T-helper 1 cell (primary cell): Measurements from ENCODE around the gene SKAP1.

Experiments
- DNase-seq, 5 donors: peaks; one replicate each; pipeline ENCODE4 v3.0.0-alpha.2; 2012 to 2020

Gene SKAP1

GRCh38 chr17:48134912-48135480 lies 295.0 kb downstream of the SKAP1 start:
- no peak for DNase-seq

DNA sequence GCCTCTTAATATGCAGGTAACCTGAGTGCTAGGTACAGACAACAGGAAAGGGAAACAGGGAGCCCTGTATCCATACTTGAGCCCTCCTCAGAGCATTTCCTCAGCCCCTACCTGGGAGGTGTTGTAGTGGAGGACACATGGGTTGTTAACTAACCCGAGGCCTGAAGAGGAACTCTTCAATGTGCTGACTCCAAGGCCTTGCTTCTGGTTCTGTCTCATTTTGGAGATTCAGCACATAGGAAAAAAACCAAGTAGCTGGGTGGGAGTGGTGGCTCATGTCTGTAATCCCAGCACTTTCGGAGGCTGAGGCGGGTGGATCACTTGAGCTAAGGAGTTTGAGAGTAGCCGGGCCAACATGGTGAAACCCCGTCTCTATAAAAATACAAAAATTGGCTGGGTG lies 297.6 kb downstream of the SKAP1 start:
- no peak for DNase-seq

GRCh38 chr17:48131216-48131824 lies 298.7 kb downstream of the SKAP1 start:
- DNase-seq, result peak in 4 of 5 donors; percentile 21 to 51 (median 44)

GRCh38 chr17:48129981-48130380 lies 300.0 kb downstream of the SKAP1 start:
- DNase-seq, result no peak

- no peak for DNase-seq
These were observed 301.6 kb downstream of the SKAP1 start for GRCh38 chr17:48128400-48128799.

DNA sequence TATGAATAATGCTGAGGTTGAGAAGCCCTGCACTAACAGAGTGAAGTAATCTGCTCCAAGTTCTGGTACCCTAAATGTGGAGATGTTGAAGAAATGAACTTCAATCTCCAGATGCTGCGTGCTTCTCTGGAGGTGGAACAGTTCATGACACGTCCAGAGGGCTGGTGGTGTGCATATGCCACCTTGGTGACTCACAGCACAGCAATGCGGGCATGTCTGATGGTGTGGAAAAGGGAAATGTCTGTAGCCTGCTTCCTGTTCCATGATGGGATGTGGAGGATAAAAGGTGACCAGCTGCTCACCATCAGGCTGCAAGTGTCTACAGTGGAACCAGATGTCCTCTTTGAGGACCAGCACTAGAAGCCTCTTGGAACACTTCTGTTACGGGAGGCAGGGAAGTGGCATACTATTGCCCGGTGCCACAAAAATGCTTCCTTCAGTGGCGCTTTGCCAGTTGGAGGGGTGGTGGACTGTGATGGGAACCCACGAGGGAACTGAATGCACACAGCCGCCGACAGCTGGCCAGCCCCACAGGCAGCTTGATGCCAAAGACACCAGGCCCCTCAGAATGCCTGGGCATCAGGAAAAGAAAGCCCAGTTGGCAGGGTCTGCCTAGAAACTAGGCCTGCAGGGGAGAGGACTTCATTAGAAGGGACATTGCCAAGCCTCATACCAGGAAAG lies 302.5 kb downstream of the SKAP1 start:
- DNase-seq, result no peak

DNA sequence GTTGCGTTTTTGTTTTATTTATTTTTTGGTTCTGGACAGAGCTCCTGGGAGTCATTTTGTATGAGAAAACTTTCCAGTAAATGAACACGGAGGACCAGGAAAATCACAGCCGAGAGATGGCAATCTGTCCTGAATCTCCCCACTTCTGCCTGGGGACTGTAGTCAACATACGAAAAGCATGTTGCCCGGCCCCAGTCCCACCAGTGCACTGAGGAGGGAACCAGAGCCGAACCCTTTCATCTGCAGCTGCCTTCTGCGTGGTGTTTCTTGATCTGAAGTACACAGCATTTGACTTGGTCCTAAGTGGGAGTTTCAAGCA lies 303.5 kb downstream of the SKAP1 start:
- DNase-seq, result no peak

DNA sequence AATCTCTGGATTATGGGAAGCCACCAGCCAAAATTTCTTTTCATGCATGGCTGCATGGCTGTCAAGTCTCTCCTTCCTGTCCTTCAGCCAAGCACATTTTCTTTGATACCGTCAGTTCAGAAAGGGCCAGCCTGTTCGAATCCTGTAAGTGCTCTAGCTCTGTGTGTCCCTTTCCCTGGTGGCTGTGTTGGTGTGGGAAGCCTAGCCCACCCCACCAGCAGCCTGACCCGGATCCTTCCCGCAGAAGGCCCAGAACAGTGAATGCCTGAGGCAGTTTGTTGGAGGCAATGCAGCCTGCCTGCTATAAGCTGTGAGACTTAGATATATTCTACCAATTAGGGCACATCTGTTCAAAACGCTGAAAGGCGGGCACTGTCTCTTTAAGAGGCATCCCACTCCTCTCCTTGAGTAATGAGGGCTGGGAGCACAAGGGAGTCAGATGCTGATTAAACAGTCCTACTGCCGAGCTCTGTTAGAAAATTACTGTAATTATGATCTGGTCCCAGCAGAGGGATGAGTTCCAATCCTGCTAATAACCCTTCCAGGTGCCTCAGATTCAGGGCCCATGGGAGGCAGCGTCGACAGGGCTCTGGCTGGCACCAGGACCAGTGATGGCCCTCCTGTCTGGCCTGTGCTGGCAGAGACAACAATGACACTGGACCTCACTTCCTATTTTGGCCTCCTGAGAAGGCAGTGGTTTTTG lies 304.0 kb downstream of the SKAP1 start:
- DNase-seq, result no peak

DNA sequence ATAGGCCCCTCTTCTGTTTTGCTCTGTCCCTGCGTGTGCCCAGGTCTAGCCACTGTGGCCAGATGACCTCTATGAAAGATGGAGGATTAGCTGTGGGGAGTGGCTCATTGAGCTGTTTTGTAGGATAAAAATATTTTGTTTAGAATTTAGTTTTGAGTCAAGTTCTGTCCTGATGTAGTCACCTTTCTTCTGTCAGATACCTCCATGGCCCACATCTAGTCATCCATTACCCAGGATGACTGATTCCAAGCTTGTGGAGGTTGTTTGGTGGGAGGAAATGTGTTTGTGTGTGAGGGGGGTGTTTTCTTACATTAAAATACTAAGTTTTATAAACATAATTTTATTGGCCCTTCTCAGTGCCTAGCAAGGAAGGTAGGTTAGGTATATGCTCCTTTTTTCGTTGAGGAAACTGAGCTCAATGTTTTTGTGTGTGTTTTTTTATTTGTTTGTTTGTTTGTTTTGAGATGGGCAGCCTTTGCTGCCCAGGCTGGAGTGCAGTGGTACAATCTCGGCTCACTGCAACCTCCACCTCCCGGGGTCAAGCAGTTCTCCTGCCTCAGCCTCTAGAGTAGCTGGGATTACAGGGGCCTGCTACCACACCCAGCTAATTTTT lies 306.1 kb downstream of the SKAP1 start:
- no peak for DNase-seq

DNA sequence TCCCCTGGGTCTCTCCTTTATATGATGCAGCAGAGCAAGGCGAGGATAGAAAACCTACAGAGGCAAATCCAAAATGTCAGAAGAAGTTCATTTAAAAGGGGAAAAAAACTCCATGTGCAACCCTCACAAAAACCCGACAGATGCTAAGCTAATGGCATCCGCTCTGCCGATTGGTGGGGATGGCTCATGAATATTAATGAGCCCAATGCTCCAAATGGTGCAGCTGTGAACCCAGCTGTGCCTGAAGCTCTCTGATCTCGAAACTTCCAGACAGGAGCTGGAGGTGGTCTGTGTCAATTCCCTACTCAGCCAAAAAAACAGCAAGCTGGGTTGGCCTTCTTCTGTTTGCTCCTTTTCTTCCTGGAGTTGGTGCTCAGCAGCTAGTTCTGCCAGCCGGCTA lies 306.9 kb downstream of the SKAP1 start:
- no peak for DNase-seq

GRCh38 chr17:48122665-48123045 lies 307.4 kb downstream of the SKAP1 start:
- DNase-seq, result no peak

GRCh38 chr17:48121923-48122664 lies 307.9 kb downstream of the SKAP1 start:
- no peak for DNase-seq

DNA sequence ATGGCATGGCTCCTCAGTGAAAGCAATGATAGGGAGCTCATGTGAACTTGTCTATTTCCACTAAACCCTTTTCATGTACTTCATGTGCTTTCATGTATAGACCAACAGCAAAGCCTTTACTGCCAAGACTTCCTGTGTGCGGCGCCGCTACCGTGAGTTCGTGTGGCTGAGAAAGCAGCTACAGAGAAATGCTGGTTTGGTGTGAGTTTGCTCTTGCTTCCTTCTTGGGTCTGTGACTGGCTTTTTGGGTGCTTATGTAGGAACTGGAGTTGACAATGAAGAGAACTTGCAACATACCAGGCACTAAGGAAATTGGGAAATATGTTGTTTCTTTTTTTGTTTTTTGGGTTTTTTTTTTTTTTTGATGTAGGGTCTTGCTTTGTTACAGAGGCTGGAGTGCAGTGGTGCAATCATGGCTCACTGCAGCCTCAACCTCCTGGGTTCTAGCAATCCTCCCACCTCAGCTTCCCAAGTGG lies 316.8 kb downstream of the SKAP1 start:
- DNase-seq, result peak in 3 of 5 donors; percentile 22 to 74 (median 31)

GRCh38 chr17:48111937-48112241 lies 318.1 kb downstream of the SKAP1 start:
- no peak for DNase-seq

DNA sequence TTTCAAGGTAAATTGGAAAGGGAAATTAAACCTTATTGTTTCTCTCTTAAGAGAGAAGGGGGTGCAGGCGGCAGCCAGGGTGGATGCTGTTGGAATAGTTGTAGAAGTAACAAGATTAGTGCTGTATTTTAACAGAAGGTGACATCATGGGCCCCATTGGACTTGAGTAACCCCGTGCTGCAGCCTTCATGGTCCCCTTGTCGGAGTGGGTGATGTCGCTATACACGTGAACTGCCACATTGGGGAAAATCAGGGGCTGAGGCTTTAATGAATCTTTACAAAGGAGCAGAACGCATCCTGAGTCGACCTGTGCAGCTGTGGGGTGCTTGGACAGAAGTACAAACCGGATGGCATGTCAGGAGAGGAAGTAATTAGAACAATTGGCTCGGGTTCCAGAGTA lies 319.3 kb downstream of the SKAP1 start:
- DNase-seq, result no peak

DNA sequence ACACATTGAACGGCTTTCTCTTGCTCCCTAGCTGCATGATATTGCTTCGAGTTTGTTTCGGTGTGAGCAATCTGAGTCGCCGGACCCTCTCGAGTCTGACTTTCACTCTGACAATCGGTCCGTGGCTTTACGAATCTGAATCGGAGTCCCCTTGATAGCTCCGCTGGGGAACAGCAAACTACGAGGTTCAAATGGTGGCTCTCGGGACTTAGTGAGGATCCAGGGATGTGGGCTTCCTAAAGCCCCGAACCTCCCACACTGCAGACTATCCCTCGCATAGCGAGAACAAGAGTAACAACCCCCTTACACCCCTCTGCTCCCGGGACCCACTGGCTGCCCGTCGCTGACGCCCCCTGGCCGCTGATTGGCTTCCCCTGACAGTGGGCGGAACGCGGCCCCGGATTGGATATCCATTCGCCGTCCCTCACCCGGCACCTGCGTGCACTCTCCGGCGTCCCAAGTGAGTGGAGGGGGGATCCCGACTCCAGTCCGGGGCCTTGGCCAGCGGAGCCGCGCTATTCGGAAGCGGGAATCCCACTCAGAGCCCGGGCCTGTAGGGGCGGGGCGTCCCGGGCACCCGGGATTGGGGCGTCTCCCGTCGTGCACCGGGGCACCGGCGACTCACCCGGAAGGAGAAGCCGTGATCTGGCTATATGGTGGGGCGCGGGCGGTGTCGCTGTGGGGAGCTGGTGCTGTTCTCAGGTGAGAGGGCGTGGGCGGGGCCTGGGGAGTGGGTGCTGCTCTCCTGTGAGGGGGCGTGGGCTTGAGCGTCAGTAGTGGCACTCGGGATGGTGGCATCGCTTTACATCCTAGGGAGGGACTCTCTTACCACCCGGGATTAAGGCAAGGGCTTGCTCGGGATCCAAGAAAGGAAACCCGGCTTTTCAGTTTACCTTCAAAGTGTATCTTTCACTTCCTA lies 322.6 kb downstream of the SKAP1 start, which contains the start of gene SNX11:
SNX11 (plus strand) TSS at position 630 of the 919 bp plus-strand sequence. CDS start 4,278 bp downstream, outside the sequence.
- peak; percentile 89 to 97 (median 95) for DNase-seq

DNA sequence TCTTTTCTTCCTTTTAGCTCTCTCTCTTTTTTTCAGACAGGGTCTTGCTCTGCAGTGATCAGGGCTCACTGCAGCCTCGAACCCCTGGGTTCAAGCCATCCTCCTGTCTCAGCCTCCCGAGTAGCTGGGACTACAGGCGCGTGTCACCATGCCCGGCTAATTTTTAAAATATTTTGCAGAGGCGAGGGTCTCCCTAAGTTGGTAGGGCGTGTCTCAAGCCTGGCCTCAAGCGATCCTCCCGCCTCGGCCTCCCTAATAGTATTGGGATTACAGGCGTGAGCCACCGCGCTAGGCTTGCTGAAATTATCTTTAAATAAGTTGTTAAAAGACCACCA lies 323.2 kb downstream of the SKAP1 start:
- no peak for DNase-seq

GRCh38 chr17:48104440-48104839 lies 325.6 kb downstream of the SKAP1 start:
- no peak for DNase-seq

DNA sequence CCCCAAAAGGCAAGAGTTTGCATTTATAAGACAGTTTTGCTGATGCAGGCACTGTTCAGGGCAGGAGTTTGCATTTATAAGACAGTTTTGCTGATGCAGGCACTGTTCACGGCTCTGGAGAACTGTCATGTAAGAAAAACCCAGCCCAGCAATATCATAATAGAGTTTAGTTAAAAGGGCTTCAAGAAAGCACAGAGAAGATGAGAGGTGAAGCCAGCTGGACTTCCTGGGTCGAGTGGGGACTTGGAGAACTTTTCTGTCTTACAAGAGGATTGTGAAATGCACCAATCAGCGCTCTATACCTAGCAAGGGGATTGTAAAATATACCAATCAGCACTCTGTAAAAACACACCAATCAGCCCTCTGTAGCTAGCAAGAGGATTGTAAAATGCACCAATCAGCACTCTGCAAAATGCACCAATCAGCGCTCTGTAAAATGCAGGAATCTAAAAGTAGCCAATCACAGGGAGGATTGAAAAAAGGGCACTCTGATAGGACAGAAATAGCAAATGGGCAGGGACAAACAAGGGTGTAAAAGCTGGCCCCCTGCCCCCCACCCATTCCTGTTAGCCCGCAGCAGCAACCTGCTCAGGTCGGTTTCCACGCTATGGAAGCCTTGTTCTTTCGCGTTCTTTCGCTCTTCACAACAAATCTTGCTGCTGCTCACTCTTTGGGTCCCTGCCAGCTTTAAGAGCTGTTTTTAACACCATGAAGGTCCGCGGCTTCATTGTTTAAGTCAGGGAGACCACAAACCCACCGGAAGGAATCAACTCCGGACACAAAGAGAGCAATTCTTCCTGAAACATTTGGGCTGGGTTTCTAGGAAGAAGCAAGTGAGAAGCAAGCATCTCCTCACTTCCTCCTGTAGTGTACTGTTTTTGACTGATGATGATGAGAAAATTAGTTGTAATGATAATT lies 327.0 kb downstream of the SKAP1 start:
- peak in 1 of 5 donors; percentile 53 for DNase-seq

GRCh38 chr17:48102043-48102750 lies 327.8 kb downstream of the SKAP1 start:
- DNase-seq, result no peak
